Activated T-cell treated with anti-CD3 and anti-CD28 coated beads for 1 hour (primary cell): ENCODE data around the gene KRTAP1-3.
"Not testable (repeated sequence)": the region's sequence is repeated elsewhere in the genome, so short reads cannot be mapped to it uniquely, and the experiment has no call there.

Experiments
- DNase-seq: peaks from one replicate; pipeline ENCODE4 v3.0.0-alpha.2; 2020; ENCODE audit warnings: low read depth

KRTAP1-3 gene, protein sequence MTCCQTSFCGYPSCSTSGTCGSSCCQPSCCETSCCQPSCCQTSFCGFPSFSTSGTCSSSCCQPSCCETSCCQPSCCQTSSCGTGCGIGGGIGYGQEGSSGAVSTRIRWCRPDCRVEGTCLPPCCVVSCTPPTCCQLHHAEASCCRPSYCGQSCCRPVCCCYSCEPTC

DNA sequence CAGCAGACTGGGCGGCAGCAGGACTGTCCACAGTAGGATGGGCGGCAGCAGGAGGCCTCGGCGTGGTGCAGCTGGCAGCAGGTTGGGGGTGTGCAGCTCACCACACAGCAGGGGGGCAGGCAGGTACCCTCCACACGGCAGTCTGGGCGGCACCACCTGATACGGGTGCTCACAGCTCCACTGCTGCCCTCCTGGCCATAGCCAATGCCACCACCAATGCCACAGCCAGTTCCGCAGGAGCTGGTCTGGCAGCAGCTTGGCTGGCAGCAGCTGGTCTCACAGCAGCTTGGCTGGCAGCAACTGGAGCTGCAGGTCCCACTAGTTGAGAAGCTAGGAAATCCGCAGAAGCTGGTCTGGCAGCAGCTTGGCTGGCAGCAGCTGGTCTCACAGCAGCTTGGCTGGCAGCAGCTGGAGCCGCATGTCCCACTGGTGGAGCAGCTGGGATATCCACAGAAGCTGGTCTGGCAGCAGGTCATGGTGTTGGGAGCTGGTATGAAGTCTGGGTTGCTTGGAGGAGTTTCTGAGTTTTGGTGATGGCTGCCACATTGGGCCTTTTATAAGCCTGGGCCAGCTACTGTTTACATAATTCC lies at the start of gene KRTAP1-3:
Gene KRTAP1-3, minus strand, starts transcription at position 529 of the 590 bp plus-strand sequence. Its CDS starts 53 bp downstream, at position 476.
- not testable (repeated sequence) for DNase-seq

DNA sequence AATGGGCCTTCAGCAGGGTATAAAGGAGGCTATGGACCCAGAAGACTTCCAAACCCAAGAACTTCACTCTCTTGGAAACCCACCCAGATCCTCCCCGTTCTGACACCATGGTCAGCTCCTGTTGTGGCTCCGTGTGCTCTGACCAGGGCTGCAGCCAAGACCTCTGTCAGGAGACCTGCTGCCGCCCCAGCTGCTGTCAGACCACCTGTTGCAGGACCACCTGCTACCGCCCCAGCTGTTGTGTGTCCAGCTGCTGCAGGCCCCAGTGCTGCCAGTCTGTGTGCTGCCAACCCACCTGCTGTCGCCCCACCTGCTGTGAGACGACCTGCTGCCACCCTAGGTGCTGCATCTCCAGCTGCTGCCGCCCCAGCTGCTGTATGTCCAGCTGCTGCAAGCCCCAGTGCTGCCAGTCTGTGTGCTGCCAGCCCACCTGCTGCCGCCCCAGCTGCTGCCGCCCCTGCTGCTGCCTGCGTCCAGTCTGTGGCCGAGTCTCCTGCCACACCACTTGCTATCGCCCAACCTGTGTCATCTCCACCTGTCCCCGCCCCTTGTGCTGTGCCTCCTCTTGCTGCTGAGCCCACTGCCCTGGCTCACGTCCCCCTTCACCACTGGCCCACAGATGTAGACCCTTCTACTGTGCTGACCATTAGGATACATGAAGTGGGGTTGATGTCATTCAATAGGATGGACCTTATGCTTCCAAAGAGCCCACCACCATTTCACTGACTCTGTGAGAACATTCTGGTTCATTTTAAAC lies 49.6 kb upstream of the KRTAP1-3 start, which contains the start of gene KRTAP4-7:
Gene KRTAP4-7, plus strand, starts transcription at position 51 of the 757 bp plus-strand sequence. Its CDS starts 57 bp downstream, at position 108.
- DNase-seq = not testable (repeated sequence)

DNA sequence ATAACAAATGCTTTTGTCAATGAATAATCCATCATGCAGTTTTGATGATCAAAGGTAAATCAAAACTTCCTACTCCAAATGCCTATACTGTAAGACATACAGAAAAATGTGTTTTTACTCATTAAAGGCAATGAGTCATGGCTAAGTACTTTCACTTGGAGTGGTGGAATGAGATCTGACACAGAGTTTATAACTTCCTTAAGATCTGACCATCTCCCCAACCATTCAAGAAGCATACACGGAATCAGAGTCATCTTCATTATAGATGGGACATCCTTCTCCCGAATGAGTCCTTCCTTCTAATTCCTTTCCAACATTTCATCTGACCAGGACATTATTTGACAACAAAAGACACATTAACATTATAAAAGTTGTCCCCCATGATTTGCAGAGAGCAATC lies 48.8 kb upstream of the KRTAP1-3 start:
- DNase-seq = not testable (repeated sequence)

DNA sequence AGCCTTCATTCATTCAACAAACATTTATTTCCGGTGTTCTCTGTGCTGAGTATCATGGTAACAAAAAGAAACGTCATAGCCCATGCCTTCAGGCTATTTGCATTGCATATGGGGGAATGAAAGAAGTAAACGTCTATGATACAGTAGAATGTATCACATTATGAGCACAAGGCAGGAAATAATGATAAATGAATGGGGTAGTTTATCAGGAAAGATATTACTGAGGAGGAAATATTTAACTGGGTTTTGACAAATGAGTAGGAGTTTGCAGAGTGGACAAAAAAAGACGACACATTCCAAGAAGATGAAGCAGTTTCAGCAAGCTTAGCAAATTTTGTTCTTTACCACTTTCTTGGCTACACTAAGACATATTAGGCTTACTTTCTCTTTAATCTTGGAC lies 48.0 kb upstream of the KRTAP1-3 start:
- no peak for DNase-seq

DNA sequence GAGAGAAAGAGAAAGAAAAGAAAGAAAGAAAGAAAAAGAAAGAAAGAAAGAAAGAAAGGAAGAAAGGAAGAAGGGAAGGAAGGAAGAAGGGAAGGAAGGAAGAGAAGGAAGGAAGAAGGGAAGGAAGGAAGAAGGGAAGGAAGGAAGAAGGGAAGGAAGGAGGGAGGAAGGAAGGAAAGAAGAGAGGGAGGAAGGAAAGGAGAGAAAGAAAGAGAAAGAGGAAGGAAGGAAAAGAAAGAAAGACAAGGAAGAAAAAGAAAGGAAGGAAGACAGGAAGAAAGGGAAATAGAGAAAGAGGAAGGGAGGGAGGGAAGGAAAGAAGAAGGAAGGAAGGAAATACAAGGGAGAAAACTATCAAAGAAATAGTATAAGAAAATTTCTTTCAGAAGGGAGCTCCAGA lies 42.1 kb upstream of the KRTAP1-3 start:
- no peak for DNase-seq

DNA sequence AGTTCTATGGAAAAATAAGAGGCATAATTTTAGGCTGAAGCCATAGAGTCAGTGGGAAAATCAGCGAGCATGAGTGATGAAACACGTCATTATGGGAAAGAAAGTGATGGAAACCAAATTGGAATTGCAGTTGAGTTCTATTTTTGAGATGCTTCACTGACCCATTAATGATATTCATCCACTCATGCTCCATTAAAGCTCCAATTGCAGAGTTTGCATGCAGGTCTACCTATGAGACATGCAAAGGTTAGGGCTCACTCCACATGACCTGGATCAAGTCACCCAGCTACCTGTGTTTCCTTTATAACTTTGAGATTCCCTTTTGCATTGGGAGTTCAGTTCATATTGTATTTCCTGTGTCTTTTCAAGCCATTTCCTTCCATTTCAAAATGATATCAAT lies 39.0 kb upstream of the KRTAP1-3 start:
- no peak for DNase-seq

DNA sequence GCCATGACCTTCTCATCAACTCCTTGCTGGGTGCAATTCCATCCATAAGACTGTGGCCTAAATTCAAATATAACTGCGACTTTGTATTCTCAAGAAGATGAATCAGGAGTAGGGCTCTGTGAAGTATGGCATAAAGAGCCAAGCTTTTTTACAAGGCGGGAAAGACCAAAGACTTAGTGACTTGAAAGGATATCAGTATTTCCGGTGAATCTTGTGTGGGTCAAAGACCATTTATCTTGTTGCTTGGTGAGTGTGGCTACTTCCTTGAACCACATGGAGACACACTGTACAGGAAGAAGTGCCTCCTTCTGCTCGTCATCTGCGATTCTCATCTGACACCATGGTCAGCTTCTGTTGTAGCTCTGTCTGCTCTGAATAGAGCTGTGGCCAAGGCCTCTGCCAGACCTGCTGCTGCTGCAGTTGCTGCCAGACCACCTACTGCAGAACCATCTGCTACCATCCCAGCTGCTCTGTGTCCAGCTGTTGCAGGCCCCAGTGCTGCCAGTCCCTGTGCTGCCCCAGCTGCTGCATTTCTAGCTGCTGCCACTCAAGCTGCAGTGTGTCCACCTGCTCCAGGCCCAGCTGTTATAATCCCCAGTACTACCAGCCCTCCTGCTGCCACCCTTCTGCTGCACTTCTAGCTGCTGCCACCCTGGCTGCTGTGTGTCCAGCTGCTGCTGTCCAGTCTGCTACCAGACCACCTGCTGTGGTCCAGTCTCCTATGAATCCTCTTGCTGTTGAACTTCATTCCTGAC lies 37.1 kb upstream of the KRTAP1-3 start:
- DNase-seq = no peak

DNA sequence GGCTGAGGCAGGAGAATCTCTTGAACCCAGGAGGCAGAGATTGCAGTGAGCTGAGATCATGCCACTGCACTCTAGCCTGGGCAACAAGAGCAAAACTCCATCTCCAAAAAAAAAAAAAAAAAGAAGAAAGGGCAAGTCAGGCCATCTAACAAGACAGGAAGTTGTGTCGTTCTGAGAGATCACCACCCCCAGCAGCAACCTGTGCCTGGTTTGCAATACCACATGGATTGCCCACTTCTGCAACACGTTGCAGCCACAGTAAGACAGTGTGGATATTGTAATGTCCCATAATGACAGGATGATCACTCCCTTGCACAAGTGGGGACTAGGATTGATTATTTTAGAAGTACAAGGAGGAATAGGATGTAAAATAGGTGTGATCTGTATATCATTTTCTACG lies 34.4 kb upstream of the KRTAP1-3 start:
- DNase-seq = no peak

DNA sequence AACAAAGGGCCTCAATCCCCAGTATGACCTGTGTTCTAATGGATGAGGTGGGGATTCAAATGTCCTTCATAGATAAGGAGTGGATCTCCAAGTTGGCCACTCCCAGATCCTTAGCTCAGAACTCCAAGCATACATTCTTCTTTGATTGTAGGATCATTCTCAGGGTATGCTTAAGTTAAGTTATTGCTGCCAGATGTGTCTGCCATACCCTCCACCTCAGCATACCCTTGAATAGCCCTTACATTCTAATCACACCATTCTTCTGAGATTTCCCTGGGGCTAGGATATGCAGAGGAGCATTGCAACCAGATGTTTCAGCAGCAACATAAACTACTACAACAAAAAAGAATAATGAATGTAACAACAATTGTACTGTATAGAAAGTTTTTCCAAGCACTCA lies 32.6 kb upstream of the KRTAP1-3 start:
- DNase-seq = no peak

DNA sequence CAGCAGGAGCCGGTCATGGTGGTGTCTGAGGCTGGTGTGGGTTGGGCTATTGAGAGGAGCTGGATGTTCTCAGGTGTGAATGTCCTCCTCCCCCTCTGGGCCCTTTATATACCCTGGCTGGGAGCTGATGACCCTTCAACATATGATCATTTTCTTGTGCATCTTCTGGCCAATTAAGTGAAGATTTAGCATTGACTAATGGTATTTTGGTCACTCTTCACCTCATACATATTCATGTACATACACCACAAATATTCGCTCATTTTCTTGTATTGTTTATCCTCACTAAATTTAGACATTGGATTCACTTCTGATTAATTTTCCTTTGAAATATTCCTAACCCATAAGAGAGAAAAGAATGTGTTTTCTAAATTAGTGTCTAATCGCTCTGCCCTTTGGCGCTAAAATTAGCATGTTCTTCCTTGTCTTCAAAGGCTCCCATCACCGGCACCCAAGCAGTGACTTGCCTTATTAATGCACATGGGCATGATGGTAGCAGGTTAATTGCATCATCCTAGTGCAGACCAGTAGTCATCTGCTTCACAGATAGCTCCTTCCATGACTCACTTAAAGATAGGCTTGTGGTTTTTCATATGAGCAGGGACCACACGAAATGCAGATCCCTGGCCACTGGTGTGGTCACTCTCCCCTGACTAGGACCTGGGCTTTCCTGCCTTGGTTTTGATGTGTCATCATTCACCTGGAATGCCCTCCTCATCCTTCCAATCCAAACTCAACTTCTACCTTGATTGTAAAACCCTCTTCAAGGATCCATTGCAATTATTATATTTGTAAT lies 31.4 kb upstream of the KRTAP1-3 start, which contains the start of gene KRTAP2-4:
Gene KRTAP2-4, minus strand, starts transcription at position 51 of the 796 bp plus-strand sequence. Its CDS starts 34 bp downstream, at position 17.
- DNase-seq = no peak

DNA sequence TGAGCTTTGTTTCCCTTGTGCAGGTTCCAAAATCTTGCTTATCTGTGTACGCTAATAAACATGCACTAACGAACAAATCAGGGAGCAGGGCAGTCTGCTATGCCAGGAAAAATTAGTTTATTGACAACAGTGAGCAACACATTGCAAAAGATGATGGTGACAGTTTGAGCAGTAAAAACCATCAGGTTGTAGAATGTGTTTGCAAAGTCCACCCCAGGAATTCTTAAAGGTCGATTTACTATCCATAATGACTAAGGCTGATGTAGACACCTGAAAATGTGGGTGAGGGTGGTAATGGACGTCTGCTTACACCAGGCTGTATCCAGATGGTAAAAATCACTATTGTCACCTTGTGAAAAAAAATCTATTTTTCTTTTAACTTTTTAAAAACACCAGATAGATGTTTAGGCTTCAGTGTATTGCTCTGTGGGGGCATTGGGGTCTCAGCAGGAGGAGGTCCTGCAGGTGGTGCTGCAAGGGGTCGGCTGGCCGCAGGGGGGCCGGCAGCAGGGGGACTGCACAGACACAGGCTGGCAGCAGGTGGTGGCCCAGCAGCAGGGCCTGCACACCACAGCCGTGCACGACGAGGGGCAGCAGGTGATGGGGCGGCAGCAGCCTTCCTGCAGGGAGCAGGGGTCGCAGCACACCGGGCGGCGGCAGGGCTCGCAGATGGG lies 30.5 kb upstream of the KRTAP1-3 start:
- not testable (repeated sequence) for DNase-seq

DNA sequence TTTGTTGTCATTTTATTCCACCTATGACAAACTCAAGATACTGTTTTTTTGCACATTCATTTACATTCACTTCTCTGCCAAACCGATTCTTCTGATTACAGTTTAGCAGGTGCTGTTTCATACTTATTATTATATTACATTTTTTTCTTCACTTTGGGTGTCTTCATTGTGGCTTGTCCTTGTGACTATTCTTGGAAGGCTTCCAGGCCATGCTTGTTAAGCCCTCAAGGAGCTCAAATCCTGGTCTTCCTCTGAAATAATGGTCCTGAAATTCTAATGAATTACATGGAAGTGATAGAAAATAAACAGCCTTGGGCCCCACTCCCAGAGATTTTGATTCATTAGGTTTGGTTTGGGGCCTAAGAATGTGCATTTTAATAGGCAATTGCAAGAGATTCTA lies 29.6 kb upstream of the KRTAP1-3 start:
- no peak for DNase-seq

DNA sequence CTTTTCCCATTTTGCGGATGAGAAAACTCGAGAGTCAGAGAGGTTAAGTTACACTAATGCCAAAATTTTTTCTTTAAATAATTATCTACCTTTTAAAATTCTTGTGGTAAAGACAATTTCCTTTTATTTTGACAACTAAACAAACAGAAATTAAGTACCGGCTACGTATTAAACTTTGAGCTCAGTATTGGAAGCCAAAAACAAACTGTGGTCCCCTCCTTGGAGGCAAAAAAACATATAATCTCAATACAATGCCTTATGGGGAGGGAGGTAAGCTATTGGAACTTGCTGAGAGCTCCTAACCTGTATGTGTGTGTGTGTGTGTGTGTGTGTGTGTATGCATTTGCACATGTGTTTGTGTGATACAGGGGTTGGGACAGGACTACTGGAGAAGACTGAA lies 28.8 kb upstream of the KRTAP1-3 start:
- no peak for DNase-seq

DNA sequence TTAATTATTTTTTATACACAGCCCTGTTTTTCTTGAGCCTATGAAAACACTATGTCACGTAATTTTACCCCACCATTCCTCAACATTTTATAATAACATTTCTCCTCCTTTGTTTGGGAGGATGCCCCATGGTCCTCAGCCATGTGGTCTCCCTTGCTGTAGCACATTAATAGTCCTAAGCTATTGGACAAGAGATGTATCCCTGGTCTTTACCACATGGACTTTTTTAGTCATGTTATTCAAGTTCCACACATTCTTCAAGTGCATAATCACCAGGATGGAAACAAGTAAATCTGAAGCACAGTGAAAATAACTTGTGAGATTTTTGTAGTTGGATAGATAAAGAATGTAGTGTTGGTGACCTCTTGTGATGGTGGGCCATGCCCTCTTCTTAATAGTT lies 27.3 kb upstream of the KRTAP1-3 start:
- DNase-seq = no peak

DNA sequence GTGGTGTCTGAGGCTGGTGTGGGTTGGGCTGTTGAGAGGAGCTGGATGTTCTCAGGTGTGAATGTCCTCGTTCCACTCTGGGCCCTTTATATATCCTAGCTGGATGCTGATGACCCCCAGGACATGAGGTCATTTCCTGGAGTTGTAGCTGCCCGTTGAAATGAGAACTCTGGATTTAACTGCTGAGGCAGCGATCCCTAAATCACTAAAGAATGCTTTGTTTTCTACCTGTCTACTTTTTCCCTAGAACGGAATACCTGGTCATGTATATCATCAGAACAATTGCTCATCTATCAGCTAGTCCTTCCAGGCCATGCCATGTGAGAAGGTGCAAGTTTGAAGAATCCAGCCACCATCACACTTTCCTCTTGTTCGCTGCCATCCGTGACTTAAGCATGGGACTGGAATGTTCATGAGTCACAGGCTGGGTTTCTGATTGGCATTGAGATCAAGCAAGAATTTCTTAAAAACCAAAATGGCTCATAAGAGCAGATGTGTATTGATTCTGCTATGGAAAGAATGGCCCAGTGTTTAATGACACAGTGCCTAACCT lies 25.5 kb upstream of the KRTAP1-3 start, which contains the start of gene KRTAP2-3:
Gene KRTAP2-3, minus strand, starts transcription at position 63 of the 553 bp plus-strand sequence. CDS start 64 bp downstream, outside the sequence.
- DNase-seq = no peak

DNA sequence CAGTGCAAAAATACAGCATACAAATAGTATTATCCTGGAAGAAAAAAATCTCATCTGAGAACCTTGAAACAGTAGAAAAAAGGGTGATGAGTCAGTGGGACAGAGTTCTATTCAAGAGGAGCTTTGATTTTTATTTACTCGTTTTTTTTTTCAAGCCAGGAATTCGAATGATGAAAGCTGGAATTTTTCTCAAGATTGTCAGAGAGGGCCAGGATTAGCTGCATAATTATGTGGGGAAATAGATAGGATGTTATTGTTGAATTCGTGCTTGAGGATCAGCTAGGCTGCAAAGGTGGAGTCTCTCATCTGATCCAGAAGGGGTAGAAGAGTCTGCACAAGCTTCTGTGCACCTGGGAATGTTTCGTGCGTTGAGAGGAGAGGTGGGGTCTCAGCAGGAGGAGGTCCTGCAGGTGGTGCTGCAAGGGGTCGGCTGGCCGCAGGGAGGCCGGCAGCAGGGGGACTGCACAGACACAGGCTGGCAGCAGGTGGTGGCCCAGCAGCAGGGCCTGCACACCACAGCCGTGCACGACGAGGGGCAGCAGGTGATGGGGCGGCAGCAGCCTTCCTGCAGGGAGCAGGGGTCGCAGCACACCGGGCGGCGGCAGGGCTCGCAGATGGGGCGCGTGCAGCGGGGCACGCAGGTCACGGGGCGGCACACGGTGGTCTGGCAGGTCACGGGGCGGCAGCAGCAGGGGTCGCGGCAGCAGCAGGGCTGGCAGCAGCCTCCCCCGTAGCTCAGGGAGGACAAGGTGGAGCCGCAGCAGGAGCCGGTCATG lies 24.8 kb upstream of the KRTAP1-3 start:
- DNase-seq = not testable (repeated sequence)

DNA sequence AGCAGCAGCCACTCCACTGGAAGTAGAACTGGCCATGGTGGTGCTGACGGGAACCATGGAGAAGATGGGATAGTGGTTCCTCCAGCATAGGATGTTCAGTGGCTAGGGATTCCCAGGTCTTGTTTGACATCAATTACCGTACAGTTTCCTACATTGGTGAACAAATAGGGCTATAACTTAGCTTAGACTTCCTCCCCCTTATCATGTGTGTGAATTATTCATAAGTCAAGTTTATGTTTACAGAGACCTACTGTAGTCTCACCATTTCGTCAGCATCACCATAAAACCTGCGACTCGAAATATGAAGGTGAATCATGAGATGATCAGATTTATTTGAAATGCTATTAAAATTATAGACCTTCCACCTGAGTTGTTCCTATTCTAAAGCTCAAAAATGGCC lies 24.1 kb upstream of the KRTAP1-3 start:
- DNase-seq = no peak

DNA sequence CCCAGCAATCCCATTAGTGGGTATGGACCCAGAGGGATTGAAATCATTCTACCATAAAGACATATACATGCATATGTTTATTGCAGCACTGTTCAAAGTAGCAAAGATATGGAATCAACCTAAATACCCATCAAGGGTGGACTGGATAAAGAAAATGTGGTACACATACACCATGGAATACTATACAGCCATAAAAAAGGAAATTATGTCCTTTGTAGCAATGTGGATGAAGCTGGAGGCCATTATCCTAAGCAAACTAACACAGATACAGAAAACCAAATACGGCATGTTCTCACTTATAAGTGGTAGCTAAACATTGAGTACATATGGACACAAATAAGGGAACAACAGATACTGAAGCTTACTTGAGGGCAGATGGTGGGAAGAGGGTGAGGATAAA lies 22.9 kb upstream of the KRTAP1-3 start:
- no peak for DNase-seq

DNA sequence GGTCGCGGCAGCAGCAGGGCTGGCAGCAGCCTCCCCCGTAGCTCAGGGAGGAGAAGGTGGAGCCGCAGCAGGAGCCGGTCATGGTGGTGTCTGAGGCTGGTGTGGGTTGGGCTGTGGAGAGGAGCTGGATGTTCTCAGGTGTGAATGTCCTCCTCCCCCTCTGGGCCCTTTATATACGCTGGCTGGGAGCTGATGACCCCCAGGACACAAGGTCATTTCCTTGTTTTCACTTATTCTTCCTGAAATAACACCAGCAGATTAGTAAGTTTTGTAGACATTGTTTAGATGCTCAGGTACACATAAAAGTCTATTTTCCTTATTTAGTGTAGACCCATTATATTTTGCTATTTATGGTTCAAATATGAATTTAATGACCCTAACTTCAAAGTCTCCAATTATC lies 20.5 kb upstream of the KRTAP1-3 start, which contains the start of gene KRTAP2-2:
Gene KRTAP2-2, minus strand, starts transcription at position 101 of the 400 bp plus-strand sequence. Its CDS starts 19 bp downstream, at position 82.
- not testable (repeated sequence) for DNase-seq
